ENCODE results near the gene ERC2.

ERC2 gene

GRCh38 chr3:56467801-56468183 lies 475 bp downstream of the ERC2 start:
- H3F3A ChIP-seq (ENCODE audit: insufficient read depth, low read length) = no peaks in the 10 kb centered on the region
- no peaks in the 10 kb centered on the region for H3K27me3 ChIP-seq (ENCODE audit: insufficient read depth, low read length)
- no peak overlapping the region for H2AFZ ChIP-seq (ENCODE audit: low read length)
- no peak overlapping the region for H3K4me2 ChIP-seq (ENCODE audit: low read length)
- no peak overlapping the region for H3K4me3 ChIP-seq (ENCODE audit: low read depth, low read length, poor library complexity, severe bottlenecking)
- H3K9me3 ChIP-seq (ENCODE audit: low read length) = no peaks in the 10 kb centered on the region
- H3K27ac ChIP-seq (ENCODE audit: low read depth, low read length, poor library complexity, severe bottlenecking) = no peak overlapping the region
- H3K36me3 ChIP-seq (ENCODE audit: insufficient read depth, low read length) = no peaks in the 10 kb centered on the region
- no peaks in the 10 kb centered on the region for H3K4me1 ChIP-seq (ENCODE audit: insufficient read depth, low read length, severe bottlenecking)
- TF ChIP-seq EZH2 (IDR thresholded peaks at IDR 0.05; ENCODE audit: borderline replicate concordance, low read length) = no peak
- TF ChIP-seq CTCF (IDR thresholded peaks at IDR 0.05; ENCODE audit: low read length) = no peak
- no peaks in the 10 kb centered on the region for H3K79me2 ChIP-seq (ENCODE audit: insufficient read depth, low read length)
- no peaks in the 10 kb centered on the region for H3K9me2 ChIP-seq (ENCODE audit: low read depth, low read length)
- H3K9ac ChIP-seq (ENCODE audit: low read length) = no peak overlapping the region
- H4K20me1 ChIP-seq (ENCODE audit: insufficient read depth, low read length) = no peaks in the 10 kb centered on the region

- Histone ChIP-seq H3F3A (ENCODE audit: insufficient read depth, low read length) (no peaks in the 10 kb centered on the region), H3K9ac (ENCODE audit: low read length) (no peak overlapping the region), H2AFZ (ENCODE audit: low read length) (no peak overlapping the region), H3K27ac (ENCODE audit: low read depth, low read length, poor library complexity, severe bottlenecking) (no peak overlapping the region), H3K27me3 (ENCODE audit: insufficient read depth, low read length) (no peaks in the 10 kb centered on the region), H3K36me3 (ENCODE audit: insufficient read depth, low read length) (no peaks in the 10 kb centered on the region), H3K4me2 (ENCODE audit: low read length) (no peak overlapping the region), H3K9me2 (ENCODE audit: low read depth, low read length) (no peaks in the 10 kb centered on the region), H3K4me3 (ENCODE audit: low read depth, low read length, poor library complexity, severe bottlenecking) (no peak overlapping the region), H4K20me1 (ENCODE audit: insufficient read depth, low read length) (no peaks in the 10 kb centered on the region), H3K79me2 (ENCODE audit: insufficient read depth, low read length) (no peaks in the 10 kb centered on the region), H3K4me1 (ENCODE audit: insufficient read depth, low read length, severe bottlenecking) (no peaks in the 10 kb centered on the region), H3K9me3 (ENCODE audit: low read length) (no peaks in the 10 kb centered on the region)
- no peak for TF ChIP-seq CTCF (IDR thresholded peaks at IDR 0.05; ENCODE audit: low read length)
- no peak for TF ChIP-seq EZH2 (IDR thresholded peaks at IDR 0.05; ENCODE audit: borderline replicate concordance, low read length)
Measured at GRCh38 chr3:56467108-56467507, 1.2 kb downstream of the ERC2 start.

GRCh38 chr3:56459719-56460118 lies 8.5 kb downstream of the ERC2 start:
- no peaks in the 10 kb centered on the region for H3K9me2 ChIP-seq (ENCODE audit: low read depth, low read length)
- no peak overlapping the region for H3K27ac ChIP-seq (ENCODE audit: low read depth, low read length, poor library complexity, severe bottlenecking)
- H3K4me3 ChIP-seq (ENCODE audit: low read depth, low read length, poor library complexity, severe bottlenecking) = no peak overlapping the region

More at GRCh38 chr3:56459719-56460118, 8.5 kb downstream of the ERC2 start:
- Histone ChIP-seq H3K9me3 (ENCODE audit: low read length) (no peaks in the 10 kb centered on the region), H3K27me3 (ENCODE audit: insufficient read depth, low read length) (no peaks in the 10 kb centered on the region), H2AFZ (ENCODE audit: low read length) (no peak overlapping the region), H3F3A (ENCODE audit: insufficient read depth, low read length) (no peaks in the 10 kb centered on the region), H4K20me1 (ENCODE audit: insufficient read depth, low read length) (no peaks in the 10 kb centered on the region), H3K4me1 (ENCODE audit: insufficient read depth, low read length, severe bottlenecking) (no peaks in the 10 kb centered on the region), H3K79me2 (ENCODE audit: insufficient read depth, low read length) (no peaks in the 10 kb centered on the region), H3K36me3 (ENCODE audit: insufficient read depth, low read length) (no peaks in the 10 kb centered on the region), H3K4me2 (ENCODE audit: low read length) (no peak overlapping the region), H3K9ac (ENCODE audit: low read length) (no peak overlapping the region)
- TF ChIP-seq CTCF (IDR thresholded peaks at IDR 0.05; ENCODE audit: low read length) (no peak), EZH2 (IDR thresholded peaks at IDR 0.05; ENCODE audit: borderline replicate concordance, low read length) (no peak)
